Liver (tissue), 9 donors: ENCODE measurements around the gene CCDC71. TPM values are rescaled to one million over a fixed set of nuclear protein-coding genes. Genes with fewer than 3 reads are reported as not detected.

ENCODE experiments used
- DNase-seq: peaks from one replicate; pipeline ENCODE4 v3.0.0-alpha.2; 2017; ENCODE audit warnings: low spot score
- H3K27ac ChIP-seq, 2 donors: one replicate each; pipeline ENCODE4 v1.7.0; 2013; ENCODE audit warnings: inconsistent platforms in 2 of 2, low read length in 2 of 2, control low read depth in 1 of 2, low read depth in 1 of 2, mild to moderate bottlenecking in 1 of 2
- H3K27me3 ChIP-seq, 4 donors: one replicate each; pipeline versions ENCODE4 v1.6.1 to v1.7.0; 2013; ENCODE audit warnings: low read length in 3 of 4, inconsistent platforms in 1 of 4, mild to moderate bottlenecking in 1 of 4, moderate library complexity in 1 of 4; ENCODE audit not compliant: control insufficient read depth in 4 of 4, insufficient read depth in 4 of 4
- H3K36me3 ChIP-seq, 4 donors: one replicate each; pipeline versions ENCODE4 v1.6.1 to v1.7.0; 2013; ENCODE audit warnings: low read length in 3 of 4, mild to moderate bottlenecking in 3 of 4, low read depth in 1 of 4, moderate library complexity in 1 of 4; ENCODE audit not compliant: control insufficient read depth in 4 of 4, insufficient read depth in 3 of 4
- H3K4me1 ChIP-seq, 4 donors: one replicate each; pipeline versions ENCODE4 v1.6.1 to v1.7.0; 2013; ENCODE audit warnings: low read length in 3 of 4, mild to moderate bottlenecking in 3 of 4, moderate library complexity in 1 of 4; ENCODE audit not compliant: control insufficient read depth in 4 of 4, insufficient read depth in 4 of 4
- H3K4me3 ChIP-seq, 3 donors: one replicate each; pipeline versions ENCODE4 v1.6.1 to v1.7.0; 2013; ENCODE audit warnings: low read length in 3 of 3, control low read depth in 1 of 3, low read depth in 1 of 3, mild to moderate bottlenecking in 1 of 3
- H3K9ac ChIP-seq, 2 donors: one replicate each; pipeline ENCODE4 v1.7.0; 2013; ENCODE audit warnings: low read length in 2 of 2, mild to moderate bottlenecking in 2 of 2, moderate library complexity in 2 of 2, control low read depth in 1 of 2, low read depth in 1 of 2
- H3K9me3 ChIP-seq, 4 donors: one replicate each; pipeline versions ENCODE4 v1.6.1 to v1.7.0; 2013; ENCODE audit warnings: low read length in 3 of 4; ENCODE audit not compliant: control insufficient read depth in 4 of 4
- ATF3 ChIP-seq: IDR thresholded peaks from 2 replicates; pipeline ENCODE4 v1.6.1; 2016; ENCODE audit warnings: antibody characterized with exemption
- CTCF ChIP-seq: fragments of 150-350 bp; IDR thresholded peaks from 2 replicates; pipeline ENCODE4 v1.5.1; 2017; ENCODE audit warnings: improper control_type of control experiment, low read depth, low read length; ENCODE audit not compliant: missing input control
- FOXA1 ChIP-seq: IDR thresholded peaks from 2 replicates; pipeline ENCODE4 v1.6.1; 2016; ENCODE audit warnings: antibody characterized with exemption
- GABPA ChIP-seq, 2 donors: IDR thresholded peaks in 1 of 2; conservative IDR thresholded peaks in 1 of 2; 2 replicates each; pipeline ENCODE4 v1.6.1; 2016; ENCODE audit warnings: antibody characterized with exemption in 2 of 2, mild to moderate bottlenecking in 1 of 2, moderate library complexity in 1 of 2
- HNF4G ChIP-seq: IDR thresholded peaks from 2 replicates; pipeline ENCODE4 v1.6.1; 2016; ENCODE audit warnings: antibody characterized with exemption
- JUND ChIP-seq, 2 donors: IDR thresholded peaks; 2 replicates each; pipeline ENCODE4 v1.6.1; 2016; ENCODE audit warnings: antibody characterized with exemption in 2 of 2
- NR2F2 ChIP-seq: IDR thresholded peaks from 2 replicates; pipeline ENCODE4 v1.6.1; 2016; ENCODE audit warnings: antibody characterized with exemption
- RAD21 ChIP-seq, 2 donors: IDR thresholded peaks; 2 replicates each; pipeline ENCODE4 v1.6.1; 2016; ENCODE audit warnings: antibody characterized with exemption in 2 of 2, mild to moderate bottlenecking in 2 of 2
- REST ChIP-seq: IDR thresholded peaks from 2 replicates; pipeline ENCODE4 v1.6.1; 2016; ENCODE audit warnings: antibody characterized with exemption, mild to moderate bottlenecking
- RXRA ChIP-seq, 2 donors: IDR thresholded peaks; 2 replicates each; pipeline ENCODE4 v1.6.1; 2017 to 2018; ENCODE audit warnings: antibody characterized with exemption in 2 of 2, mild to moderate bottlenecking in 1 of 2
- SP1 ChIP-seq: IDR thresholded peaks from 2 replicates; pipeline ENCODE4 v1.6.1; 2018; ENCODE audit warnings: antibody characterized with exemption, mild to moderate bottlenecking
- TAF1 ChIP-seq: conservative IDR thresholded peaks from 2 replicates; pipeline ENCODE4 v1.6.1; 2016; ENCODE audit warnings: antibody characterized with exemption, mild to moderate bottlenecking
- YY1 ChIP-seq: IDR thresholded peaks from 2 replicates; pipeline ENCODE4 v1.6.1; 2016; ENCODE audit warnings: antibody characterized with exemption, mild to moderate bottlenecking
- WGBS: extraction: QIAGEN DNeasy Blood & Tissue Kit; methylation state at CpG from one replicate; pipeline ENCODE4 v1.1.7; 2013; 5-methylcytosine and 5-hydroxymethylcytosine counted together
- polyA plus RNA-seq, 2 donors: library from polyadenylated mRNA; stranded (reverse) in 1 of 2; unstranded in 1 of 2; fragments of 200-250 nt in 1 of 2; fragments of >200 nt in 1 of 2; fragmentation: Nextera tagmentation in 1 of 2; extraction: Ambion mirVana in 1 of 2; gene quantifications; one replicate each; pipeline versions ENCODE4 v1.2.1 to v1.2.3, GENCODE V29; 2013 to 2015
- total RNA-seq, 2 donors: library from RNA; depleted of rRNA; stranded (reverse); fragments of >200 nt; gene quantifications; one replicate each; pipeline ENCODE4 v1.2.3, GENCODE V29; 2014
- donor health status: healthy.
- donor health status: healthy.
- donor health status: healthy.
- donor health status: healthy.
- donor health status: healthy.

CCDC71 gene
- total and polyA plus RNA-seq, 4 donors = 1.1 to 10.7 (median 8.2) TPM

- Histone ChIP-seq H3K4me1 (peaks cover 0 to 8% (median 0%) of the 10 kb centered on the region in 4 donors), H3K9ac (no peak overlapping the region), H3K4me3 (peak overlapping the region in 1 of 3 donors; percentile 32), H3K27ac (no peak overlapping the region), H3K27me3 (no peaks in the 10 kb centered on the region), H3K9me3 (no peaks in the 10 kb centered on the region), H3K36me3 (no peaks in the 10 kb centered on the region)
- no peak for DNase-seq
- TF ChIP-seq CTCF (no peak), NR2F2 (no peak), GABPA (IDR thresholded peaks at IDR 0.05 in 1 of 2, conservative IDR thresholded peaks at IDR 0.05 in 1 of 2) (no peak), RAD21 (IDR thresholded peaks at IDR 0.05) (no peak), FOXA1 (no peak), YY1 (no peak), REST (no peak), HNF4G (no peak), SP1 (no peak), TAF1 (no peak), JUND (IDR thresholded peaks at IDR 0.05) (no peak), RXRA (IDR thresholded peaks at IDR 0.05) (no peak), ATF3 (no peak)
- 78% methylated on average over 15 of the region's 15 CpGs for WGBS
These were observed 33.8 kb upstream of the CCDC71 start for GRCh38 chr3:49199900-49200281.

GRCh38 chr3:49199239-49199899 is 33.2 kb upstream of the CCDC71 start:
- H3K27ac ChIP-seq = no peak overlapping the region
- H3K36me3 ChIP-seq = no peaks in the 10 kb centered on the region
- WGBS = 28% methylated on average over 53 of the region's 53 CpGs
- no peaks in the 10 kb centered on the region for H3K27me3 ChIP-seq
- TF ChIP-seq NR2F2 (no peak), RAD21 (IDR thresholded peaks at IDR 0.05) (peak in 1 of 2 donors; percentile 19)
- peak; percentile 66 for DNase-seq
- H3K9ac ChIP-seq = no peak overlapping the region
- H3K4me1 ChIP-seq = peaks cover 0 to 8% (median 0%) of the 10 kb centered on the region in 4 donors
- peak overlapping the region in 1 of 3 donors; percentile 32 for H3K4me3 ChIP-seq
- H3K9me3 ChIP-seq = no peaks in the 10 kb centered on the region
